H1 (cell line): Measurements from ENCODE around the gene STARD8. TPM values are rescaled to one million over a fixed set of nuclear protein-coding genes. Genes with fewer than 3 reads are reported as not detected.

Experiments used
- CREB1 ChIP-seq: IDR thresholded peaks from 2 replicates; pipeline ENCODE4 v1.6.1; 2012; ENCODE audit warnings: inconsistent platforms
- EP300 ChIP-seq, 2 experiments: IDR thresholded peaks; 1 replicate in 1 of 2; 2 replicates in 1 of 2; pipeline ENCODE4 v1.6.1; 2011 to 2012; ENCODE audit warnings: low read depth in 2 of 2, low read length in 2 of 2, mild to moderate bottlenecking in 2 of 2, borderline replicate concordance in 1 of 2, inconsistent platforms in 1 of 2, moderate library complexity in 1 of 2
- SP2 ChIP-seq: IDR thresholded peaks from 2 replicates; pipeline ENCODE4 v1.6.1; 2012; ENCODE audit warnings: mild to moderate bottlenecking, low read length, inconsistent platforms
- polyA plus RNA-seq, 7 experiments: library from polyadenylated mRNA; depleted of rRNA in 3 of 7; stranded (reverse) in 5 of 7; unstranded in 2 of 7; fragments of >200 nt in 5 of 7; fragments of 200-250 nt in 2 of 7; gene quantifications; 1 replicate in 5 of 7; 2 replicates in 1 of 7; 4 replicates in 1 of 7; pipeline versions ENCODE4 v1.2.1 to v1.2.3, GENCODE V29; 2011 to 2013; ENCODE audit warnings: missing spikeins in 2 of 7, mixed read lengths in 2 of 7
- total RNA-seq: library from RNA; stranded (reverse); fragmentation: NEBNext Ultra II Directional; extraction: Animal tissue kit (Norgen Biotek cat#: 25700); gene quantifications from 2 replicates; pipeline ENCODE4 v1.2.1, GENCODE V29; 2021

The STARD8 gene
- total and polyA plus RNA-seq, 2 of the 8 experiments (the other 6 are each of a cell fraction or from before 2014, with no cell fraction given) = 1.8 to 3.8 TPM

DNA sequence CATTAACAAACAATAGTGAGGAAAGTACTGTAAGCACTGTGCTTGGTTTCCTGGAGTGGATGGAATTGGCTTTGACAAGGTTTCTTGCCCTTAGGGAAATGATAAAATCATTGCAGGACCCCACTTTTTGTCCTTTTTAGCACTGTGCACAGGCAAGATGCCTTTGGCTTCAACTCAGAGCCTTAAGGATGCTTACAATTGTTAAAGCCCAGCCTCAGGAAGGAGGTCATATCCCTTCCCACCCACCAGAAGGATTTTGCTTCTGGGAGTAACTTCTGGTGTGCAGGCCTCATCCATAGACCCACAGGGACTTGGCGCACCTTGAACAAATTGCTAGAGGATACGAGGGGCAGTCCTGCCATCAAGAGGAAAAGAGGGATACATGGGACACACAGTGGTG lies 44.5 kb downstream of the STARD8 start (continued):
- no peak for TF ChIP-seq SP2
- no peak for TF ChIP-seq CREB1
- no peak for TF ChIP-seq EP300 (IDR thresholded peaks at IDR 0.05; ENCODE audit: borderline replicate concordance in 1 of 2, low read depth in 2 of 2, low read length in 2 of 2)
